K562 (cell line): Measurements from ENCODE around the gene ANKRD12. TPM values are rescaled to one million over a fixed set of nuclear protein-coding genes. Genes with fewer than 3 reads are reported as not detected.

ENCODE experiments used
- ATAC-seq: fragments of 200-7000 bp; cut with Tn5 transposase; 3 replicates; pipeline ENCODE4 v1.9.1; 2020; ENCODE audit warnings: moderate library complexity
- BruUV-seq: library from RNA; stranded (reverse); fragments of 400-500 nt; replicated peaks from 2 replicates; lab custom pipeline; 2021; lab: Mats Ljungman, UMichigan
- CTCF ChIA-PET: fragments of 300-600 bp; formaldehyde crosslinking; extraction: SDS; loops from one replicate; lab custom pipeline; 2021; ENCODE audit warnings: low intra/inter-chr PET ratio; lab: Yijun Ruan, JAX
- POLR2A ChIA-PET: fragments of 300-600, 350-650 bp; sonication (Branson Sonifier 250); formaldehyde crosslinking; extraction: SDS; loops from one replicate; lab custom pipeline; 2021; ENCODE audit warnings: antibody characterized with exemption, inconsistent platforms; lab: Yijun Ruan, JAX
- DNase-seq, 4 experiments: peaks; one replicate each; pipeline versions ENCODE4 v3.0.0 to v3.0.0-alpha.2; 2011 to 2018; ENCODE audit warnings: low spot score in 3 of 4, mixed read lengths in 3 of 4; ENCODE audit errors: extremely low read depth in 1 of 4
- FAIRE-seq: peaks from 2 replicates; lab custom pipeline; 2011; peaks lifted over from hg19 to GRCh38; lab: Jason Lieb, UNC
- H2AFZ ChIP-seq: 2 replicates; pipeline ENCODE4 v1.6.0; 2011; ENCODE audit warnings: low read depth, low read length, control low read depth, inconsistent platforms
- H3K27ac ChIP-seq: fragments of 200-600 bp; 3 replicates; pipeline ENCODE4 v1.8.0; 2011; ENCODE audit warnings: low read depth, mild to moderate bottlenecking, control low read depth, inconsistent platforms, low read length, moderate library complexity, mixed read lengths; ENCODE audit errors: extremely low read depth
- H3K27me3 ChIP-seq, 2 experiments: fragments of 300-600 bp in 1 of 2; 2 replicates in 1 of 2; 3 replicates in 1 of 2; pipeline versions ENCODE4 v1.6.0 to v1.8.0; 2011; ENCODE audit warnings: inconsistent platforms in 2 of 2, low read length in 2 of 2, mild to moderate bottlenecking in 1 of 2, mixed read lengths in 1 of 2, moderate library complexity in 1 of 2; ENCODE audit not compliant: control insufficient read depth in 2 of 2, insufficient read depth in 2 of 2
- H3K36me3 ChIP-seq: fragments of 300-600 bp; 3 replicates; pipeline ENCODE4 v1.8.0; 2011; ENCODE audit warnings: mild to moderate bottlenecking, low read length, inconsistent platforms; ENCODE audit not compliant: control insufficient read depth, insufficient read depth
- H3K4me1 ChIP-seq, 2 experiments: fragments of 200-600 bp in 1 of 2; replicated peaks in 1 of 2; 2 replicates in 1 of 2; 3 replicates in 1 of 2; pipeline versions ENCODE4 v1.5.1 to v1.8.0; 2011; ENCODE audit warnings: inconsistent platforms in 2 of 2, low read length in 2 of 2, mild to moderate bottlenecking in 1 of 2, mixed read lengths in 1 of 2, moderate library complexity in 1 of 2; ENCODE audit not compliant: control insufficient read depth in 2 of 2, insufficient read depth in 2 of 2
- H3K4me2 ChIP-seq: 2 replicates; pipeline ENCODE4 v1.6.1; 2011; ENCODE audit warnings: low read length, control low read depth, inconsistent platforms, mixed read lengths; ENCODE audit not compliant: insufficient read depth
- H3K4me3 ChIP-seq: fragments of 200-600 bp; sonication (generic), shearing (Covaris generic); 2 replicates; pipeline ENCODE4 v1.5.1; 2016; ENCODE audit warnings: control low read depth, inconsistent platforms
- H3K79me2 ChIP-seq: fragments of 200-600 bp; 3 replicates; pipeline ENCODE4 v1.8.0; 2011; ENCODE audit warnings: low read length, inconsistent platforms; ENCODE audit not compliant: control insufficient read depth, insufficient read depth
- H3K9ac ChIP-seq, 2 experiments: 2 replicates each; pipeline versions ENCODE4 v1.6.0 to v1.6.1; 2011; ENCODE audit warnings: low read depth in 2 of 2, low read length in 2 of 2, control low read depth in 1 of 2, inconsistent platforms in 1 of 2, mild to moderate bottlenecking in 1 of 2, mixed read lengths in 1 of 2; ENCODE audit not compliant: insufficient read depth in 1 of 2
- H3K9me1 ChIP-seq: one replicate; pipeline ENCODE4 v1.6.0; 2011; ENCODE audit warnings: inconsistent platforms, mild to moderate bottlenecking, low read length, moderate library complexity; ENCODE audit not compliant: control insufficient read depth, insufficient read depth
- H3K9me3 ChIP-seq: replicated peaks from 2 replicates; pipeline ENCODE4 v1.5.1; 2011; ENCODE audit warnings: low read depth, low read length, inconsistent platforms; ENCODE audit not compliant: control insufficient read depth, insufficient read depth
- H4K20me1 ChIP-seq: replicated peaks from 2 replicates; pipeline ENCODE4 v1.6.1; 2011; ENCODE audit warnings: low read length, inconsistent platforms, mixed read lengths; ENCODE audit not compliant: control insufficient read depth, insufficient read depth
- GABPB1 ChIP-seq: sonication (generic); formaldehyde crosslinking; IDR thresholded peaks from 2 replicates; pipeline ENCODE4 v1.8.0; 2022; ENCODE audit warnings: mild to moderate bottlenecking, missing genetic modification reagents
- POLR2AphosphoS5 ChIP-seq: IDR thresholded peaks from 2 replicates; pipeline ENCODE4 v1.6.1; 2011; ENCODE audit warnings: mild to moderate bottlenecking, low read depth, low read length, moderate library complexity; ENCODE audit not compliant: control insufficient read depth, insufficient read depth
- WGBS: fragments of 100-300 bp; shearing (Covaris generic); methylation state at CpG from one replicate; pipeline ENCODE4 v1.1.6; 2016; ENCODE audit warnings: low coverage, mixed read lengths; ENCODE audit not compliant: insufficient coverage; ENCODE audit errors: missing lambda C conversion rate; 5-methylcytosine and 5-hydroxymethylcytosine counted together
- in situ Hi-C: fragments of 300-500 bp; cut with MboI; formaldehyde crosslinking; loops from 4 replicates; pipeline ENCODE4 v1.15.0; 2018; ENCODE audit warnings: inconsistent platforms, mixed read lengths
- intact Hi-C: fragments of 100-400 bp; cut with micrococcal nuclease; formaldehyde crosslinking; loops from 2 replicates; pipeline ENCODE4 v1.14.2; 2022
- polyA plus RNA-seq, 8 experiments: library from polyadenylated mRNA; depleted of rRNA in 4 of 8; stranded (reverse) in 5 of 8; unstranded in 3 of 8; fragments of >200 nt; fragmentation: Nextera tagmentation in 2 of 8; fragmentation: Illumina TruSeq in 1 of 8; extraction: Ambion mirVana in 2 of 8; extraction: Trizol in 1 of 8; gene quantifications; 2 replicates each; pipeline versions ENCODE4 v1.2.1 to v1.2.3, GENCODE V29; 2011 to 2014; ENCODE audit warnings: inconsistent platforms in 1 of 8, missing spikeins in 1 of 8
- total RNA-seq, 7 experiments: library from RNA; depleted of rRNA in 6 of 7; stranded (reverse); fragments of >200 nt in 6 of 7; fragmentation: Illumina TruSeq in 2 of 7; extraction: Trizol in 2 of 7; gene quantifications; 2 replicates each; pipeline versions ENCODE4 v1.2.1 to v1.2.3, GENCODE V29; 2011 to 2021; ENCODE audit warnings: low replicate concordance in 1 of 7
- TF ChIP-seq, protein P1 (sequence below): fragments of 150-350 bp; conservative IDR thresholded peaks from 2 replicates; pipeline ENCODE4 v1.6.1; 2014; ENCODE audit warnings: low read length

Gene ANKRD12
- total and polyA plus RNA-seq, 9 of the 15 experiments (the other 6 are each of a cell fraction or from before 2014, with no cell fraction given) = 6.6 to 28.2 (median 16.0) TPM

DNA sequence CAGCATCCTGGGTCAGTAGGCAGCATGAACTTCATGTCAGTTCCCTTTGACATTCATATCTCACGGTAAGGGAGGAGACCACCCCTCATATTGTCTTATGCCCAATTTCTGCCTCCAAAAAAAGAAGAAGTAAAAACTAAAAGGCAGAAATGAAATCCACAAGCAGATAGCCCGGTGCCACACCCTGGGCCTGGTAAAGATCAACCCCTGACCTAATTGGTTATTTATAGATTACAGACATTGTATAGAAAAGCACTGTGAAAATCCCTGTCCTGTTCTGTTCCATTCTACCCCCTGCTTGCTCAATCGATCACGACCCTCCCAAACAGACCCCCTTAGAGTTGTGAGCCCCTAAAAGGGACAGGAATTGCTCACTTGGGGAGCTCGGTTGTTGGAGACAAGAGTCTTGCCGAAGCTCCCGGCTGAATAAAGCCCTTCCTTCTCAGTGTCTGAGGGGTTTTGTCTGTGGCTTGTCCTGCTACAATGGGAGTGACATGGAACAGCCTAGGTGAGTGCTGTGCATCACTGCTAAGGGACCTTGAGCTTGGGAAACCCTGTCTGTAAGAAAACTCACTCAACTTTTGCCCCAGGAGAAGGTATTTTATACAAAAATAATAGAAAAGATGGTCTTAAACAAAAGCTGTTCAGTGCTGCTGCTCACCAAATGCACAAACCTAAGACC lies 23.0 kb upstream of the ANKRD12 start:
- Histone ChIP-seq H3K9me3 (no peaks in the 10 kb centered on the region), H3K27ac (peak overlapping the region; percentile 46; the same call in 2 of the 3 replicates), H3K79me2 (peaks cover 100% of the 10 kb centered on the region)
- POLR2A ChIA-PET = interaction anchor here (0.6 to 4.2 kb wide), 14 partner anchors 9 to 1164 kb away, joined by 3 to 53 read pairs (median 4); partner anchors contain the start of gene NDUFV2
- TF ChIP-seq, protein P1, sequence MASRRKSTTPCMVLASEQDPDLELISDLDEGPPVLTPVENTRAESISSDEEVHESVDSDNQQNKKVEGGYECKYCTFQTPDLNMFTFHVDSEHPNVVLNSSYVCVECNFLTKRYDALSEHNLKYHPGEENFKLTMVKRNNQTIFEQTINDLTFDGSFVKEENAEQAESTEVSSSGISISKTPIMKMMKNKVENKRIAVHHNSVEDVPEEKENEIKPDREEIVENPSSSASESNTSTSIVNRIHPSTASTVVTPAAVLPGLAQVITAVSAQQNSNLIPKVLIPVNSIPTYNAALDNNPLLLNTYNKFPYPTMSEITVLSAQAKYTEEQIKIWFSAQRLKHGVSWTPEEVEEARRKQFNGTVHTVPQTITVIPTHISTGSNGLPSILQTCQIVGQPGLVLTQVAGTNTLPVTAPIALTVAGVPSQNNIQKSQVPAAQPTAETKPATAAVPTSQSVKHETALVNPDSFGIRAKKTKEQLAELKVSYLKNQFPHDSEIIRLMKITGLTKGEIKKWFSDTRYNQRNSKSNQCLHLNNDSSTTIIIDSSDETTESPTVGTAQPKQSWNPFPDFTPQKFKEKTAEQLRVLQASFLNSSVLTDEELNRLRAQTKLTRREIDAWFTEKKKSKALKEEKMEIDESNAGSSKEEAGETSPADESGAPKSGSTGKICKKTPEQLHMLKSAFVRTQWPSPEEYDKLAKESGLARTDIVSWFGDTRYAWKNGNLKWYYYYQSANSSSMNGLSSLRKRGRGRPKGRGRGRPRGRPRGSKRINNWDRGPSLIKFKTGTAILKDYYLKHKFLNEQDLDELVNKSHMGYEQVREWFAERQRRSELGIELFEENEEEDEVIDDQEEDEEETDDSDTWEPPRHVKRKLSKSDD = no peak
- peak; percentile 15; the same call in 1 of the 2 replicates for TF ChIP-seq POLR2AphosphoS5
- TF ChIP-seq GABPB1 (CRISPR knock-in tag) = no peak
- TF ChIP-seq, all 486 proteins: peak for 1
- H4K20me1 ChIP-seq = 0 out of 2 replicates have a peak, but pooled peaks cover 4% of the 10 kb centered on the region
- CTCF ChIA-PET = no interaction called here
- 58% methylated on average over 7 of the region's 7 CpGs for WGBS
- ATAC-seq (peak; percentile 52), FAIRE-seq (no peak), DNase-seq (no peak)
- no TSS peak for BruUV-seq
- H3K4me2 ChIP-seq = no peak overlapping the region
- no peak overlapping the region for H3K4me3 ChIP-seq
- H3K27me3 ChIP-seq = no peaks in the 10 kb centered on the region
- H3K36me3 ChIP-seq = peaks cover 79% of the 10 kb centered on the region
- in situ Hi-C loops (no loop called here), intact Hi-C loops (no loop called here)
- no peak overlapping the region for H2AFZ ChIP-seq
- peak overlapping the region in 1 of 2 experiments; percentile 50; a peak in 1 of 4 replicates for H3K9ac ChIP-seq
- no peaks in the 10 kb centered on the region for H3K9me1 ChIP-seq
- peaks cover 11 to 52% of the 10 kb centered on the region in 2 experiments for H3K4me1 ChIP-seq
